Astrocyte (in vitro differentiated cells and primary cell): ENCODE data around the gene PSAT1. TPM values are rescaled to one million over a fixed set of nuclear protein-coding genes. Genes with fewer than 3 reads are reported as not detected.

Source experiments
- DNase-seq: peaks from one replicate; pipeline ENCODE4 v3.0.0-alpha.2; 2010; ENCODE audit warnings: low read depth
- FAIRE-seq: peaks from 2 replicates; lab custom pipeline; 2011; peaks lifted over from hg19 to GRCh38; lab: Jason Lieb, UNC
- H2AFZ ChIP-seq: 2 replicates; pipeline ENCODE4 v1.6.0; 2012; ENCODE audit warnings: low read depth, low read length, inconsistent platforms
- H3K27ac ChIP-seq: 2 replicates; pipeline ENCODE4 v1.5.1; 2011; ENCODE audit warnings: low read depth, low read length, inconsistent platforms
- H3K27me3 ChIP-seq: 2 replicates; pipeline ENCODE4 v1.6.0; 2011; ENCODE audit warnings: low read length, inconsistent platforms; ENCODE audit not compliant: insufficient read depth
- H3K36me3 ChIP-seq: 2 replicates; pipeline ENCODE4 v1.5.1; 2011; ENCODE audit warnings: low read length, inconsistent platforms; ENCODE audit not compliant: insufficient read depth
- H3K4me1 ChIP-seq: 2 replicates; pipeline ENCODE4 v1.5.1; 2011; ENCODE audit warnings: low read length, inconsistent platforms; ENCODE audit not compliant: insufficient read depth
- H3K4me2 ChIP-seq: 2 replicates; pipeline ENCODE4 v1.6.0; 2012; ENCODE audit warnings: low read length, inconsistent platforms
- H3K4me3 ChIP-seq: 2 replicates; pipeline ENCODE4 v1.5.1; 2011; ENCODE audit warnings: low read depth, mild to moderate bottlenecking, low read length, inconsistent platforms; ENCODE audit not compliant: insufficient read depth
- H3K79me2 ChIP-seq: 2 replicates; pipeline ENCODE4 v1.6.0; 2012; ENCODE audit warnings: mild to moderate bottlenecking, low read length, inconsistent platforms; ENCODE audit not compliant: insufficient read depth
- H3K9ac ChIP-seq: 2 replicates; pipeline ENCODE4 v1.6.0; 2012; ENCODE audit warnings: mild to moderate bottlenecking, low read length, inconsistent platforms
- H3K9me3 ChIP-seq: 2 replicates; pipeline ENCODE4 v1.5.1; 2012; ENCODE audit warnings: low read depth, mild to moderate bottlenecking, low read length, inconsistent platforms; ENCODE audit not compliant: insufficient read depth
- H4K20me1 ChIP-seq: 2 replicates; pipeline ENCODE4 v1.6.0; 2012; ENCODE audit warnings: low read length, inconsistent platforms; ENCODE audit not compliant: insufficient read depth
- H3K27ac Mint-ChIP-seq: one replicate; pipeline ENCODE4 v1.8.0; 2021; ENCODE audit warnings: mild to moderate bottlenecking, mixed read lengths; ENCODE audit not compliant: unreplicated experiment
- H3K27me3 Mint-ChIP-seq: one replicate; pipeline ENCODE4 v1.8.0; 2021; ENCODE audit warnings: low read depth, mixed read lengths; ENCODE audit not compliant: unreplicated experiment
- H3K36me3 Mint-ChIP-seq: one replicate; pipeline ENCODE4 v1.8.0; 2021; ENCODE audit warnings: low read depth, mixed read lengths; ENCODE audit not compliant: unreplicated experiment
- H3K4me1 Mint-ChIP-seq: one replicate; pipeline ENCODE4 v1.8.0; 2021; ENCODE audit warnings: low read depth, mixed read lengths; ENCODE audit not compliant: unreplicated experiment
- H3K4me3 Mint-ChIP-seq: one replicate; pipeline ENCODE4 v1.8.0; 2021; ENCODE audit warnings: mild to moderate bottlenecking, moderate library complexity, mixed read lengths; ENCODE audit not compliant: unreplicated experiment
- H3K9me3 Mint-ChIP-seq: one replicate; pipeline ENCODE4 v1.8.0; 2021; ENCODE audit warnings: mild to moderate bottlenecking, mixed read lengths; ENCODE audit not compliant: unreplicated experiment
- EZH2 ChIP-seq: IDR thresholded peaks from 2 replicates; pipeline ENCODE4 v1.6.1; 2012; ENCODE audit warnings: mild to moderate bottlenecking, low read length, inconsistent platforms; ENCODE audit not compliant: insufficient read depth
- total RNA-seq: library from RNA; stranded (reverse); gene quantifications from 2 replicates; pipeline ENCODE4 v1.2.1, GENCODE V29; 2021
- TF ChIP-seq, protein P1 (sequence below): IDR thresholded peaks from 2 replicates; pipeline ENCODE4 v1.5.1; 2011; ENCODE audit warnings: low read depth, mild to moderate bottlenecking, inconsistent platforms, low read length, moderate library complexity; ENCODE audit not compliant: insufficient read depth

PSAT1 gene
- total RNA-seq, 1 donor from 2014 or later, result 335 TPM

DNA sequence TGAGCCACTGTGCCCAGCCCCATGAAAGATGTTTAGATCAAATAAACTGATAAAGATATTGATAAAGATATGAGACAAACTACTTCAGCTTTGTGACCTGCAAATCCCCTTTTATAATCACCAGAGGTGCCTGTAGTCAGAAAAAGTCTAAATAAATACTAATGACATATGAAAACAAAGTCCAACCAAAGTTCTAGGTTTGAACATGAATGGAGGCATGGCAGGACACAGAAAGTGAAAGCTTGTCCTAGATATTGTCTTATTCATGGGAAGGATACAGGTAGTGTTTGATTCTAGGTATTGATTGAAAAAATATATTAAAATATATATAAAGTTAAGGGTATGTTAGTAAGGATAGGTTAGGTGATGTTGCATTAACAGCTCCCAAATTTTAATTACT, 24.6 kb upstream of the PSAT1 start:
- DNase-seq (no peak), FAIRE-seq (no peak)
- TF ChIP-seq, protein P1, sequence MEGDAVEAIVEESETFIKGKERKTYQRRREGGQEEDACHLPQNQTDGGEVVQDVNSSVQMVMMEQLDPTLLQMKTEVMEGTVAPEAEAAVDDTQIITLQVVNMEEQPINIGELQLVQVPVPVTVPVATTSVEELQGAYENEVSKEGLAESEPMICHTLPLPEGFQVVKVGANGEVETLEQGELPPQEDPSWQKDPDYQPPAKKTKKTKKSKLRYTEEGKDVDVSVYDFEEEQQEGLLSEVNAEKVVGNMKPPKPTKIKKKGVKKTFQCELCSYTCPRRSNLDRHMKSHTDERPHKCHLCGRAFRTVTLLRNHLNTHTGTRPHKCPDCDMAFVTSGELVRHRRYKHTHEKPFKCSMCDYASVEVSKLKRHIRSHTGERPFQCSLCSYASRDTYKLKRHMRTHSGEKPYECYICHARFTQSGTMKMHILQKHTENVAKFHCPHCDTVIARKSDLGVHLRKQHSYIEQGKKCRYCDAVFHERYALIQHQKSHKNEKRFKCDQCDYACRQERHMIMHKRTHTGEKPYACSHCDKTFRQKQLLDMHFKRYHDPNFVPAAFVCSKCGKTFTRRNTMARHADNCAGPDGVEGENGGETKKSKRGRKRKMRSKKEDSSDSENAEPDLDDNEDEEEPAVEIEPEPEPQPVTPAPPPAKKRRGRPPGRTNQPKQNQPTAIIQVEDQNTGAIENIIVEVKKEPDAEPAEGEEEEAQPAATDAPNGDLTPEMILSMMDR, result no peak
- TF ChIP-seq EZH2, result no peak

DNA sequence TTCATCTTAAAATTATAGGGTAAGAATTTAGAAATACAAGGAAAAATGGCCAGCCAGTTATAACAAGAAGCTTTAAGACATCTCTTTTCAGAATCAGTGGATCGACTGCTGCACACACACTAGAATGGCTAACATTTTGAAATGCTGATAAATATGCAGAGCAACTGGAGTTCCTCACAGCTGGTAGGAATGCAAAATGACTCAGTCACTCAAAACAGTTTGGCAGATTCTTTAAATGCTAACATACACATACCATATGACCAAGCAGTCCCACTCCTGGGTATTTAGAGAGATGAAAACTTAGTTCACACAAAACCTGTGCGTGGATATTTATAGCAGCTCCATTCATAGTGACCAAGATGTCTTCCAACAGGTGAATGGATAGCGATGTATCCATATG, 23.2 kb upstream of the PSAT1 start:
- Mint-ChIP-seq H3K36me3 (no peaks in the 10 kb centered on the region), H3K27ac (peak overlapping the region; percentile 44), H3K9me3 (no peaks in the 10 kb centered on the region), H3K4me3 (no peak overlapping the region), H3K27me3 (no peaks in the 10 kb centered on the region), H3K4me1 (peaks cover 18% of the 10 kb centered on the region)
- no peaks in the 10 kb centered on the region for H3K9me3 ChIP-seq
- no peak overlapping the region for H3K27ac ChIP-seq
- H3K4me2 ChIP-seq, result no peak overlapping the region
- no peaks in the 10 kb centered on the region for H3K79me2 ChIP-seq
- no peaks in the 10 kb centered on the region for H3K36me3 ChIP-seq
- H3K27me3 ChIP-seq, result no peaks in the 10 kb centered on the region
- H4K20me1 ChIP-seq, result no peaks in the 10 kb centered on the region
- no peaks in the 10 kb centered on the region for H3K4me1 ChIP-seq
- H2AFZ ChIP-seq, result no peak overlapping the region
- no peak overlapping the region for H3K9ac ChIP-seq
- no peak for TF ChIP-seq EZH2
- TF ChIP-seq, protein P1, result no peak
- no peak for DNase-seq
- no peak overlapping the region for H3K4me3 ChIP-seq
- FAIRE-seq, result no peak

More for the DNA sequence above, 24.6 kb upstream of the PSAT1 start:
- H3K4me3 Mint-ChIP-seq, result no peak overlapping the region
- Histone ChIP-seq H3K36me3 (no peaks in the 10 kb centered on the region), H4K20me1 (no peaks in the 10 kb centered on the region), H3K4me3 (no peak overlapping the region), H3K9me3 (no peaks in the 10 kb centered on the region), H3K4me1 (no peaks in the 10 kb centered on the region), H3K79me2 (no peaks in the 10 kb centered on the region), H3K27me3 (no peaks in the 10 kb centered on the region), H3K4me2 (no peak overlapping the region), H3K9ac (no peak overlapping the region), H3K27ac (no peak overlapping the region), H2AFZ (no peak overlapping the region)
- peaks cover 7% of the 10 kb centered on the region for H3K4me1 Mint-ChIP-seq
- H3K27me3 Mint-ChIP-seq, result no peaks in the 10 kb centered on the region
- no peak overlapping the region for H3K27ac Mint-ChIP-seq
- no peaks in the 10 kb centered on the region for H3K36me3 Mint-ChIP-seq
- no peaks in the 10 kb centered on the region for H3K9me3 Mint-ChIP-seq

DNA sequence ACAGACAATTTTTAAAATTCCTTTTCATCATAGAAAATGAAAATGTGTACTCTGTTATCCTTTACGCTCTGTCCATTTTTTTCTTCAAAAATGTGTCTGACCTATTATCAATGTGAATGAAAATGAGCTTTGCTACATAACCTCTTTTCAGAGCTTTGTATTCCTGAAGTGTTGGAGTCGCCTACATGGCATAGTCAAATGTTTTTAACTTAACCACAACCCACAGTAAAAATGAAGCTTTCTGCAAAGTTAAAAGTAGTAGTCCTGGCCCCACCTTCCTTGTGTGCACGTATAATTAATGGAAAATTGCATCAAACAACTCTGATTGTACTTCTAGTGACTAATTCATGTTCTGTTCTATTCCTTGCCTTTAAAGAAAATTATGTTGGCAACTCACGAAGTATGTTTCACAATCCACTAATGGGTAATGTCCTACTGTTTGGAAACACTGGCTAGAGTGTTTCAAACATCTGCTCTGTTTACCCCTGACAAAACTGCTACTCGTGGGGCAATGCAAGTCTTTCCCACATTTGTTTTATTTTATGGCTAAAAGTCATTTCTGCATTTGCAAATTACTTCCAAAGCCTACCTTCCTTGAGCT, 18.6 kb upstream of the PSAT1 start:
- Histone ChIP-seq H3K27me3 (no peaks in the 10 kb centered on the region), H3K79me2 (no peaks in the 10 kb centered on the region), H3K4me1 (no peaks in the 10 kb centered on the region), H2AFZ (no peak overlapping the region), H3K9me3 (no peaks in the 10 kb centered on the region), H3K36me3 (no peaks in the 10 kb centered on the region), H3K27ac (no peak overlapping the region), H4K20me1 (no peaks in the 10 kb centered on the region), H3K9ac (no peak overlapping the region), H3K4me3 (no peak overlapping the region), H3K4me2 (no peak overlapping the region)
- Mint-ChIP-seq H3K27me3 (no peaks in the 10 kb centered on the region), H3K4me3 (no peak overlapping the region), H3K36me3 (no peaks in the 10 kb centered on the region), H3K4me1 (peaks cover 28% of the 10 kb centered on the region), H3K27ac (no peak overlapping the region), H3K9me3 (peaks cover under 1% of the 10 kb centered on the region)
- FAIRE-seq, result no peak
- TF ChIP-seq, protein P1, result no peak
- TF ChIP-seq EZH2, result no peak
- peak; percentile 84 for DNase-seq
